ENCODE measurements around the gene HSD11B1. TPM values are rescaled to one million over a fixed set of nuclear protein-coding genes. Genes with fewer than 3 reads are reported as not detected.

HSD11B1 gene
- not detected for polyA plus RNA-seq (ENCODE audit: insufficient read length)
- long read RNA-seq, donor 1, result 0 reads
- long read RNA-seq, donor 2, result 0 reads
- long read RNA-seq, donor 3, result 0 reads
- long read RNA-seq, donor 4, result 0 reads
- long read RNA-seq, donor 5, result 0 reads
- long read RNA-seq, donor 6, result 0 reads
- long read RNA-seq, donor 7, result 0 reads
- long read RNA-seq, donor 8, result 0 reads

- no peak for DNase-seq
Measured at GRCh38 chr1:209704584-209704983, at the start of gene HSD11B1. Gene HSD11B1 (plus strand): TSS chr1:209704846. CDS start chr1:209704943, 97 bp downstream.

GRCh38 chr1:209655411-209656231 lies 49.0 kb upstream of the HSD11B1 start:
- no peak for DNase-seq

- DNase-seq, result no peak
Measured at GRCh38 chr1:209657140-209657879, 47.3 kb upstream of the HSD11B1 start.

GRCh38 chr1:209657918-209658317 lies 46.7 kb upstream of the HSD11B1 start:
- no peak for DNase-seq

GRCh38 chr1:209659909-209660308 lies 44.7 kb upstream of the HSD11B1 start:
- no peak for DNase-seq

GRCh38 chr1:209661071-209661470 lies 43.6 kb upstream of the HSD11B1 start:
- no peak for DNase-seq

GRCh38 chr1:209662879-209663327 lies 41.7 kb upstream of the HSD11B1 start:
- no peak for DNase-seq

- no peak for DNase-seq
Measured at GRCh38 chr1:209667103-209667502, 37.5 kb upstream of the HSD11B1 start.

- no peak for DNase-seq
Measured at GRCh38 chr1:209667708-209668107, 36.9 kb upstream of the HSD11B1 start.

GRCh38 chr1:209670441-209671082 lies 34.1 kb upstream of the HSD11B1 start:
- no peak for DNase-seq

GRCh38 chr1:209672705-209673630 lies 31.7 kb upstream of the HSD11B1 start:
- DNase-seq, result no peak

GRCh38 chr1:209673631-209674417 lies 30.8 kb upstream of the HSD11B1 start:
- no peak for DNase-seq

GRCh38 chr1:209674957-209675564 lies 29.6 kb upstream of the HSD11B1 start, which contains the start of gene G0S2:
Gene G0S2 (plus strand): TSS chr1:209675412. CDS start chr1:209675685, 273 bp downstream.
- peak; percentile 46 for DNase-seq

GRCh38 chr1:209675565-209676154 lies 29.0 kb upstream of the HSD11B1 start:
- peak; percentile 29 for DNase-seq

GRCh38 chr1:209678981-209679539 lies 25.6 kb upstream of the HSD11B1 start:
- DNase-seq, result no peak

- DNase-seq, result no peak
Measured at GRCh38 chr1:209685821-209686220, 18.8 kb upstream of the HSD11B1 start.

- no peak for DNase-seq
Measured at GRCh38 chr1:209686322-209686721, 18.3 kb upstream of the HSD11B1 start.

GRCh38 chr1:209688746-209689234 lies 15.9 kb upstream of the HSD11B1 start:
- DNase-seq, result no peak

- no peak for DNase-seq
Measured at GRCh38 chr1:209689477-209689876, 15.2 kb upstream of the HSD11B1 start.

All from left kidney (tissue), 8 donors.